NK-92 treated with Interleukin-12 subunit alpha and Interleukin-12 subunit beta, amount 100 ng/mL, for 24 hours (cell line): ENCODE results near the gene NDOR1.

Experiments
- DNase-seq: peaks from one replicate; lab custom pipeline; 2025; lab: John Stamatoyannopoulos, UW

NDOR1 gene

DNA sequence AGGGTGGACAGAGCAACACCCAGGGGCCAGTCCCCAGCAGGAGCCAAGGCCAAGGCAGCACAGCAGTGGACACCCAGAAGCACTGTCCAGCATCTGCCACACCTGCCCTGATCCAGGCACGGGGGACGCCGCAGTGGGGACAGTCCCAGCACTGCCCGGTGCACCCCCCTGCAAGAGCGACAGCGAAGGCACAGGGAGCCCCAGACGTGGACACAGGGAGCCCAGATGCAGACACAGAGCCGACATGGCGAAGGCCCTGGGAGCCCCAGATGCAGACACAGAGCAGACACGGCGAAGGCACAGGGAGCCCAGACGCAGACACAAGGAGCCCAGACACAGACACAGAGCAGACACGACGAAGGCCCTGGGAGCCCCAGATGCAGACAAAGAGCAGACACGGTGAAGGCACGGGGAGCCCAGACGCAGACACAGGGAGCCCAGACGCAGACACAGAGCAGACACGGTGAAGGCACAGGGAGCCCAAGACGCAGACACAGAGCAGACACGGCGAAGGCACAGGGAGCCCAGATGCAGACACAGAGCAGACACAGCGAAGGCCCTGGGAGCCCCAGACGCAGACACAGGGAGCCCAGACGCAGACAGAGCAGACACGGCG lies 21.4 kb upstream of the NDOR1 start:
- no peak for DNase-seq

DNA sequence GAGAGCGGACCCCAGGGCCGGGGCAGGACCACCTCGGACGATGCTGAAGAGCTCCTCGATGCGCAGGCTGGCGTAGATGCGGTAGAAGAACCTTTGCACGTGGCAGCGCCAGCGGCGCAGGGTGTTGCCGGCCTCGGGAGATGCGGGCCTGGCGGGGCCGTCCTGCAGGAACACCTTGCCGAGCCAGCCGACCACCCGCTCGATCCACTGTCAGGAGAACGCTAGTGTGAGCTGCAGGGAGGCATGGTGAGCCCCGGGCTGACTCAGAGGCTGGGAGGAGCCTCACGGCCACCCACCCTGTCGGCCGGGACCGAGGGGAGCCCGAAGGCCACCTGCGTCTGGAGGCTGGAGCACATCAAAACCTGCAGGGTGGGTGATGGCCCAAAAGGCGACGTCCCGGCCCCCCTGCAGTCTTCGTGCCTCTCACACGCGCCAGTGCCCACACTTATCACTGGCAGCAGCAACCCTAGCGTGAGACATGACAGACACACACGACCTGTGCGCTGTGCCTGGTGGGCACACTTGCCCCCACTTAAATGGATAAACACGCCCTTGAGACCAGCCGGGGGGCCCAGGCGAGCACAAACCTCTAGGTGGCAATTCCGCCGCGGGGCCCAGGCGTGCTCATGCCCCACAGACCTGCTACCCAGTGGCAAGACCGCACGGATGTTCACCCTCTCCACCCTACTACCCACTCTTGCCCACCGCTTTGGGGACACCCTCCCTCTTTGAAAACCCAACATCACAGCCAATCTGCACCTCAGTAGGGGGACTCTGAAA lies 20.4 kb upstream of the NDOR1 start:
- no peak for DNase-seq

- no peak for DNase-seq
Observed at GRCh38 chr9:137185921-137186320, 19.6 kb upstream of the NDOR1 start.

GRCh38 chr9:137186385-137186784 lies 19.1 kb upstream of the NDOR1 start:
- no peak for DNase-seq

GRCh38 chr9:137187386-137187785 lies 18.1 kb upstream of the NDOR1 start:
- no peak for DNase-seq

DNA sequence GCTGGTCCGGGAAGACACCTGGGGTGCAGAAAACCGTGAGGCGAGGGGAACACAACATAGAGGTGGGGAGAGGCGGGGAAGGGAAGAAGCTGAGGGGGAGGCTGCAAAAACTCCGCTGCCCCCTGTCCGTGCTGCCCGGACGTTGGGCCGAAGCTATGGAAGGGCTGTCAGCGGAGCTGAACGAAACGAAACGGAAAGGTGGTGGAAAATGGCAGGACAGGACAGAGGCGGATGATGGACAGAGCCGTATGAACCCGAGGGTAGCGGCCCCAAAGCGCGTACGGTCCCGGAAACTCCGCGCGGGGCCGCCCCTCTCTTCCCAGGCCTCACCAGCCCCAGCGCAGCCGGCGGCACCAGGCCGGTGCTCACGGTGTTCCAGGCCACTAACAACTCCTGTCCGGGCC lies 17.4 kb upstream of the NDOR1 start:
- DNase-seq, result no peak

- DNase-seq, result peak; percentile 80
Observed at GRCh38 chr9:137188490-137189296, 16.8 kb upstream of the NDOR1 start, which contains the start of the genes ANAPC2 and SSNA1. Gene ANAPC2 (minus strand): TSS chr9:137188560. CDS start chr9:137188532, 28 bp downstream. Gene SSNA1 (plus strand): TSS chr9:137188676. CDS start chr9:137188727, 51 bp downstream.

DNA sequence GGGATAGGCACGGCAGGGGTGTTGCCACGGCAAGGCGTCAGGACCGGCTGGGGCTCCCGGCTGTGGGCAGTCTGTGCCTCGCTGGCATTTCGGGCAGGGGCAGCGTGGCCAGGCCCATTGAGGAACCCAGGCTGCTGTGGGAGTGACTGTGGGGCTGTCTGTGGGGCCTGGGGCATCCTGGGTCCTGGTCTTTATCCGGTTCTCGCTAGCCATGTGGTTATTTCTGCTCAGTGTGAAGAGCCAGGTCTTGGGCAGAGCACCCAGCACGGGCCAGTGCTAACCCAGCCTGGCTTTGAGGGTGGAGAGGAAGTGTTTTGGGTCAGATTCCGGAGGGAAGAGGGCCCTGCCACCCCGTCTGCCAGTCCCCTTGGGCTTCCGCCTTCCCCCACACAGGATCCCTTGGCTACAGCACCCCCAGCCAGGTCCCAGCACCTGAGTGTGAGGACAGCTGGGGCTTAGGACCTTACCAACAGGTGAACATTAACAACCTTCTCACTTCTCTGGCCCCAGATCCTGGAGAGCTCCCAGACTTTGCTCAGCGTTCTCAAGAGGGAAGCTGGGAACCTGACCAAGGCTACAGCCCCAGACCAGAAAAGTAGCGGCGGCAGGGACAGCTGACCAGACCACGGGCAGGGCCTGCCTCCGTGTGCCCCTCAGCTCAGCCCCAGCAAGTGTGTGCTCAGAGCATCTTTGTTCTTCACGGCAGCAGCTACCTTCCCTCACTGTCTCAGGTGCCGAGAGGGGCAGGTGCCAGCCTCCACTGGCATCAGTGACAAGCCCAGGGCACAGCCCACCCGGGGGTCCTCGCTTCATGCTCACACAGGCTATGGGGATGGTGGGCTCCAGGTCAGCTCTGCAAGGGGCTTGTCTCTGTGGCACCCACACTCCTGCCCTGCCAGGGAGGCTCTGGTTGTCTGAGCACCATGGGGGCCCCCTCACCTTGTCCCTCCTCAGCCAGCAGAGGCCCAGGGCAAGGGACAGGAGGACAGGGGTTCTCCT lies 15.9 kb upstream of the NDOR1 start:
- no peak for DNase-seq

DNA sequence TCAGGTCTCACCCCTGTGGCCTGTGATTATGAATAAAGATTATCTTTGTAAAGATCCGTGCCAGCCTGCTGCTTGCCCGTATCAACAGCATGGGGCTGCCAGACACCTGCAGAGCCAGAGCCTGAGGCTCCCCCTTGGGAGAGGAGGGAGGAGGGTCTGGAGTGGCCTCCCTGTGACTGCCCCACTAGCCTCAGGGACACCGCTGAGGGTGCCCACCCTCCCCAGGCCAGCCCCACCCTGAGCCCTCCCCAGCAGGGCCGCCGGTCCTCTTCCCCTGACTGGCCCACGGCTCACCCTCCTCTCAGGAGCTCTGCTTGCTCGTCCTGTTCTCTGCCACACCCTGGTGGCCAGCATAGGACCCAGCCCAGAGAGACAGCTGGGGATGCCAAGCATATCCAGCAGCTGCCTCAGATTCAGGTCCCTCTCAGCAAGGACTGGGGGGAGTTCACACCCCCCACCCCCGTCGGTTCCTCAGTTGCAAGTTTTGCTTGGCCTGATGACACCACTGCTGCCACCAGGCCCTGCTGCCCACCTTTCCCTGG lies 15.1 kb upstream of the NDOR1 start:
- no peak for DNase-seq

GRCh38 chr9:137191245-137191644 lies 14.3 kb upstream of the NDOR1 start:
- DNase-seq, result no peak

GRCh38 chr9:137191691-137192447 lies 13.6 kb upstream of the NDOR1 start:
- no peak for DNase-seq

- DNase-seq, result no peak
Observed at GRCh38 chr9:137192448-137192780, 13.1 kb upstream of the NDOR1 start.

DNA sequence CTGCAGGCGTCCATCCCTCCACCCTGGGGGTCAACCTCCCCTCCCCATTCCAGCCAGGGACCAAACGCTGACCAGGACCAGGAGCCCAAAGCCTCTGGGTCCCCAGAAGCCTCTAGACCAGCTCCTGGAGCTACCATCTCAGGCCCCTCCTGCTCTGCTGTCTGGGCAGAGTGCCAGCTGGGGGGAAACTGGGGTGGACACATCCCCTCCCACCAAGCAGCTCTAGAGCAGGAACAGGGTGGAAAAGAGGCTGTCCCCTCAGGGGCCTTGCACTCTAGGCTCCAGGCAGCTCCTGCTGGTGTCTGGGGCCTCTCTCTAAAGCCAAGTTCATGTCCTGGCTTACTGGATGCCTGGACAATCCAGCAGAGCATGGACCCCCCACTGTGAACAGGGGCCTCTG lies 12.6 kb upstream of the NDOR1 start:
- DNase-seq, result no peak

DNA sequence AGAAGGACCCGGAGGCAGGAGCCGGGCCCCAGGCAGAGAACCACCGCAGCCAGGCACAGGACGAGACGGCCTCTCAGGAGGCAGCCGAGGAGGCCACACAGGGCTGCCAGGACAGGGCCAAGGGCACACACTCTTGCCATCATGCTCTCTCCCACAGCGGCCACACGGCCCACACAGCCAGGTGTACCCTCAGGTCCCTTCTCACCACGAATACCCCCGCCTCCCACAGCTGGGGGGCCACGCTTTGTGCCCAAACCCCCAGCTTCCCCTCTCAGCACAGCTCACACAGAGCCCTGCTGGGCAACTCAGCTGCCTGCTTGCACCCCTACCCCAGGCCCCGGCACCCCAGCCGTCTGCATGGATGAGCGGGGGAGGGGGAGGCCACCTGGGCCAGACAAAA lies 11.7 kb upstream of the NDOR1 start:
- no peak for DNase-seq

DNA sequence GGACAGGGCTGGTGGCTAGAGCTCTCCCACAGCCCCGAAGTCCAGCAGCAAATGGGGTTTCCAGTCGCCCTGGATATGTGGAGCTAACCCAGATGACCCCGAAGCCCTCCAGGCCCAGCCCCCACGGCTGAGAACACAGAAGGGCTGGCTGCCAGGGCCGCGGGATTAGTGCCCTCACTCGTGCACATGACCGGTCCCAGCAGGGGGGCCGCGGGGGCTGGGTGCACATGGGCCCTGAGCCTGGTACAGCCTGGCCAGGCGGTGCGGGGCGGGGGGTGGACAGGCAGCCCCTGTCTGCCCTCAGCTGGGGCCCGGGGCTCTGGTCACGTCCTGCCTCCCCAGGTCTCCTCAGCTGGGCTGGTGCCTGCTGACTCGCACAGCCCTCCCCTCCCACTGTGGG lies 11.1 kb upstream of the NDOR1 start:
- no peak for DNase-seq

DNA sequence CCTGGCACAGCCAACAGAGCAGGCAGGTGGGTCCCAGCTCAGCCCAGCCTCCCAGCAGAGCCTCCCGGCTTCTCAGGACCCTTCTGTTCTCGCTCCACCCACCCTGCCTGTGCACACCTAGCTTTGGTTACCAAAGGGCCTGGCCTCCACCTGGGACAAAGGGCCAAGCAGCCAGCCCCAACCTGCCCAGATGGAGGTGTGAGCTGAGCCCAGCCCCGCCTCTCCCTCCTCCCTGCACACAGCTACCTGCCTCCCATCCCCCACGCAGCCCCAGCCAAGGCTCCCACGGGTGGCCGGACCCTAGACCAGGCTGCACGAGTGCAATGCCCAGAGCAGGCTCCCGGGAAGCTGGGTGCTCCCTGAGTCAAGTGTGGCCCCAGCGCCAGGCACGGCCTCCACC lies 10.6 kb upstream of the NDOR1 start:
- DNase-seq, result no peak

GRCh38 chr9:137195525-137196220 lies 9.8 kb upstream of the NDOR1 start:
- DNase-seq, result no peak

GRCh38 chr9:137198051-137198901 lies 7.2 kb upstream of the NDOR1 start:
- no peak for DNase-seq

GRCh38 chr9:137198902-137199283 lies 6.6 kb upstream of the NDOR1 start:
- no peak for DNase-seq
